GM12878 (cell line): ENCODE measurements around the gene ZNF276. TPM values are rescaled to one million over a fixed set of nuclear protein-coding genes. Genes with fewer than 3 reads are reported as not detected.

Experiments
- ATAC-seq: fragments of 200-7000 bp; cut with Tn5 transposase; 3 replicates; pipeline ENCODE4 v1.9.1; 2020; ENCODE audit warnings: mild to moderate bottlenecking, moderate library complexity
- BruUV-seq: library from RNA; stranded (reverse); fragments of 400-500 nt; replicated peaks from 2 replicates; lab custom pipeline; 2021; lab: Mats Ljungman, UMichigan
- CTCF ChIA-PET: fragments of 300-600 bp; sonication (Branson Sonifier 250); formaldehyde crosslinking; extraction: SDS; loops from one replicate; lab custom pipeline; 2021; ENCODE audit warnings: inconsistent platforms; lab: Yijun Ruan, JAX
- POLR2A ChIA-PET: fragments of 350-600 bp; formaldehyde crosslinking; extraction: SDS; loops from one replicate; lab custom pipeline; 2021; ENCODE audit warnings: inconsistent platforms; lab: Charles Lee
- RAD21 ChIA-PET: fragments of 300-600 bp; sonication (Branson Sonifier 250); formaldehyde crosslinking; loops from one replicate; lab custom pipeline; 2023; ENCODE audit warnings: antibody characterized with exemption; ENCODE audit not compliant: unreplicated experiment; lab: Charles Lee
- SMC1A ChIA-PET: fragments of 300-600 bp; sonication (Branson Sonifier 250); formaldehyde crosslinking; loops from one replicate; lab custom pipeline; 2023; ENCODE audit not compliant: unreplicated experiment, uncharacterized antibody; lab: Charles Lee
- DNase-seq: peaks from one replicate; pipeline ENCODE4 v3.0.0-alpha.2; 2011; ENCODE audit warnings: low read depth, low spot score
- FAIRE-seq: peaks from 3 replicates; lab custom pipeline; 2011; peaks lifted over from hg19 to GRCh38; lab: Jason Lieb, UNC
- H2AFZ ChIP-seq: 2 replicates; pipeline ENCODE4 v1.6.0; 2011; ENCODE audit warnings: low read depth, low read length, control low read depth; ENCODE audit not compliant: control insufficient read depth
- H3K27ac ChIP-seq: 2 replicates; pipeline ENCODE4 v1.5.1; 2011; ENCODE audit warnings: control low read depth; ENCODE audit not compliant: control insufficient read depth, insufficient read depth
- H3K27me3 ChIP-seq, 2 experiments: replicated peaks in 1 of 2; 2 replicates each; pipeline versions ENCODE4 v1.6.0 to v1.6.1; 2011; ENCODE audit warnings: low read length in 1 of 2; ENCODE audit not compliant: control insufficient read depth in 2 of 2, insufficient read depth in 2 of 2
- H3K36me3 ChIP-seq, 2 experiments: 2 replicates each; pipeline ENCODE4 v1.5.1; 2011; ENCODE audit warnings: low read length in 1 of 2; ENCODE audit not compliant: control insufficient read depth in 2 of 2, insufficient read depth in 2 of 2
- H3K4me1 ChIP-seq: 2 replicates; pipeline ENCODE4 v1.6.1; 2011; ENCODE audit warnings: mild to moderate bottlenecking, low read length, moderate library complexity, mixed read lengths; ENCODE audit not compliant: control insufficient read depth, insufficient read depth
- H3K4me2 ChIP-seq: 2 replicates; pipeline ENCODE4 v1.6.0; 2011; ENCODE audit warnings: control low read depth; ENCODE audit not compliant: control insufficient read depth, insufficient read depth
- H3K4me3 ChIP-seq: fragments of 200-600 bp; sonication (generic); 2 replicates; pipeline ENCODE4 v1.5.1; 2016
- H3K79me2 ChIP-seq: 2 replicates; pipeline ENCODE4 v1.6.0; 2011; ENCODE audit warnings: low read length; ENCODE audit not compliant: control insufficient read depth, insufficient read depth
- H3K9ac ChIP-seq: 2 replicates; pipeline ENCODE4 v1.8.0; 2011; ENCODE audit warnings: low read length, control low read depth, mixed read lengths; ENCODE audit not compliant: control insufficient read depth, insufficient read depth
- H3K9me3 ChIP-seq: replicated peaks from 3 replicates; pipeline ENCODE4 v1.5.1; 2011; ENCODE audit warnings: mild to moderate bottlenecking, low read length; ENCODE audit not compliant: control insufficient read depth, insufficient read depth
- H4K20me1 ChIP-seq: 2 replicates; pipeline ENCODE4 v1.6.0; 2011; ENCODE audit not compliant: control insufficient read depth, insufficient read depth
- BHLHE40 ChIP-seq, 2 experiments: fragments of 450-650 bp in 1 of 2; IDR thresholded peaks; 2 replicates each; pipeline ENCODE4 v1.6.1; 2011 to 2017; ENCODE audit warnings: low read depth in 2 of 2, borderline replicate concordance in 1 of 2, improper control_type of control experiment in 1 of 2, low read length in 1 of 2, mild to moderate bottlenecking in 1 of 2
- EZH2 ChIP-seq: IDR thresholded peaks from 2 replicates; pipeline ENCODE4 v1.6.1; 2012; ENCODE audit warnings: low read depth, mild to moderate bottlenecking, control low read depth, inconsistent platforms, low read length, borderline replicate concordance; ENCODE audit not compliant: control insufficient read depth
- GABPA ChIP-seq: IDR thresholded peaks from 2 replicates; pipeline ENCODE4 v1.6.1; 2014; ENCODE audit warnings: antibody characterized with exemption, low read depth, mild to moderate bottlenecking, inconsistent platforms
- HCFC1 ChIP-seq: fragments of 150-350 bp; IDR thresholded peaks from 2 replicates; pipeline ENCODE4 v1.6.1; 2014; ENCODE audit warnings: low read length
- HDGF ChIP-seq: fragments of 450-650 bp; IDR thresholded peaks from 2 replicates; pipeline ENCODE4 v1.6.1; 2016; ENCODE audit warnings: antibody characterized with exemption
- KDM1A ChIP-seq: fragments of 200-600 bp; sonication (generic); IDR thresholded peaks from 2 replicates; pipeline ENCODE4 v1.6.1; 2016; ENCODE audit warnings: borderline replicate concordance
- MTA2 ChIP-seq: fragments of 450-650 bp; IDR thresholded peaks from 2 replicates; pipeline ENCODE4 v1.6.1; 2016; ENCODE audit warnings: low read depth, mild to moderate bottlenecking, moderate library complexity
- MYB ChIP-seq: fragments of 150-350 bp; IDR thresholded peaks from 2 replicates; pipeline ENCODE4 v1.6.1; 2014; ENCODE audit warnings: mild to moderate bottlenecking, low read depth, low read length, borderline replicate concordance
- MYC ChIP-seq: IDR thresholded peaks from 2 replicates; pipeline ENCODE4 v1.6.1; 2011; ENCODE audit warnings: mild to moderate bottlenecking, low read length, moderate library complexity, inconsistent platforms; ENCODE audit not compliant: insufficient read depth, insufficient replicate concordance, insufficient read length, severe bottlenecking
- NR2C1 ChIP-seq: fragments of 450-650 bp; IDR thresholded peaks from 2 replicates; pipeline ENCODE4 v1.6.1; 2017; ENCODE audit warnings: antibody characterized with exemption, mild to moderate bottlenecking, moderate library complexity
- POLR2A ChIP-seq: IDR thresholded peaks from 2 replicates; pipeline ENCODE4 v1.6.1; 2011; ENCODE audit warnings: low read depth, mild to moderate bottlenecking, low read length
- WGBS: methylation state at CpG from one replicate; pipeline ENCODE4 v1.1.6; 2016; ENCODE audit warnings: low lambda C conversion rate; ENCODE audit not compliant: insufficient replicate concordance, insufficient coverage; ENCODE audit errors: missing lambda C conversion rate; 5-methylcytosine and 5-hydroxymethylcytosine counted together
- in situ Hi-C: fragments of 300-500 bp; cut with MboI; formaldehyde crosslinking; loops from 9 replicates; pipeline ENCODE4 v1.14.3; 2018; ENCODE audit warnings: mixed read lengths
- intact Hi-C: fragments of 100-400 bp; cut with micrococcal nuclease; formaldehyde crosslinking; loops from one replicate; pipeline ENCODE4 v1.14.2; 2022; ENCODE audit not compliant: unreplicated experiment
- polyA plus RNA-seq, 11 experiments: library from polyadenylated mRNA; depleted of rRNA in 4 of 11; unstranded in 6 of 11; stranded (reverse) in 5 of 11; fragments of >200 nt; fragmentation: Nextera tagmentation in 4 of 11; fragmentation: Illumina TruSeq in 1 of 11; extraction: Ambion mirVana in 4 of 11; extraction: Trizol in 1 of 11; gene quantifications; 1 replicate in 1 of 11; 2 replicates in 10 of 11; pipeline versions ENCODE4 v1.2.1 to v1.2.3, GENCODE V29; 2011 to 2016; ENCODE audit warnings: inconsistent platforms in 2 of 11, missing spikeins in 2 of 11, low read depth in 1 of 11
- total RNA-seq, 4 experiments: library from RNA; depleted of rRNA in 3 of 4; stranded (reverse); fragments of >200 nt in 3 of 4; fragmentation: Illumina TruSeq in 1 of 4; extraction: Trizol in 1 of 4; gene quantifications; 2 replicates each; pipeline versions ENCODE4 v1.2.1 to v1.2.3, GENCODE V29; 2013 to 2021
- TF ChIP-seq, protein P1 (sequence below): IDR thresholded peaks from 2 replicates; pipeline ENCODE4 v1.6.1; 2011; ENCODE audit warnings: mild to moderate bottlenecking, low read depth, low read length, moderate library complexity; ENCODE audit not compliant: insufficient replicate concordance
- TF ChIP-seq, protein P2 (sequence below): fragments of 450-650 bp; formaldehyde crosslinking; IDR thresholded peaks from 2 replicates; pipeline ENCODE4 v1.5.0; 2022; ENCODE audit warnings: mild to moderate bottlenecking, missing genetic modification characterization
- TF ChIP-seq, protein P3 (sequence below): fragments of 450-650 bp; IDR thresholded peaks from 2 replicates; pipeline ENCODE4 v1.6.1; 2016; ENCODE audit warnings: mild to moderate bottlenecking
- TF ChIP-seq, protein P4 (sequence below): IDR thresholded peaks from 2 replicates; pipeline ENCODE4 v1.6.1; 2011; ENCODE audit warnings: borderline replicate concordance, low read depth, mild to moderate bottlenecking, moderate library complexity, low read length; ENCODE audit not compliant: insufficient read depth, poor library complexity, severe bottlenecking

The ZNF276 gene
- total and polyA plus RNA-seq, 10 of the 15 experiments (the other 5 are each of a cell fraction or from before 2014, with no cell fraction given), result 0.27 to 22.7 (median 8.7) TPM

DNA sequence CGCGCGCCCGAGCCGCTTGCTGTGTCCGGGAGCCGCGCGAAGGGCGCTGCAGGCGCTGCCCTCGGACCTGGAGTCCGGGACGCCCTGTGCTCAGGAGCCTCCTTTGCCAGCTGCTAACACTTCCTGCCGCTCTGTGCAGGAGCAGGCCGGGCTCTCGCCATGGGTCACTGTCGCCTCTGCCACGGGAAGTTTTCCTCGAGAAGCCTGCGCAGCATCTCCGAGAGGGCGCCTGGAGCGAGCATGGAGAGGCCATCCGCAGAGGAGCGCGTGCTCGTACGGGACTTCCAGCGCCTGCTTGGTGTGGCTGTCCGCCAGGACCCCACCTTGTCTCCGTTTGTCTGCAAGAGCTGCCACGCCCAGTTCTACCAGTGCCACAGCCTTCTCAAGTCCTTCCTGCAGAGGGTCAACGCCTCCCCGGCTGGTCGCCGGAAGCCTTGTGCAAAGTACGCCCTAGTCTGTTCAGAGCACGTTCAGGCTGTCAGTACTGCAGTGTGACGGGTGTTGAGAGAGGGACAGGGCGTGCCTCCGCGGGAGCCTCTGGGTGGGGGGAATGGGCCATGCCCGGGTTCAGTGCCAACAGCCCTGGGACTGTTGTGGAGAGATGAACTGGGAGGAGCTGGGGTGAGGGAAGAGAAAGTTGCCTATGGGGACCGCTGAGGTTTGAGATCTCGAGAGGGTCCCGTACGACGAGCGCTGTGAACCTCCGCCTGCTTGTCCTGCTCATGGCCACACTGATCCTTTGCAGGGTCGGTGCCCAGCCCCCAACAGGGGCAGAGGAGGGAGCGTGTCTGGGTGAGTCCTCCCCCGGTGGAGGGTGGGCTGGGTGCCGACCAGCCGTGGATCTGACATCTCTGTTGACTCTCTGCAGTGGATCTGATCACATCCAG, 1.3 kb downstream of the ZNF276 start:
- H4K20me1 ChIP-seq, result no peaks in the 10 kb centered on the region
- ChIA-PET CTCF (no interaction called here), POLR2A (interaction anchor here (0.5 kb wide), 1 partner anchor 19 kb away, joined by 3 read pairs; no protein-coding TSS in a partner anchor), RAD21 (no interaction called here), SMC1A (interaction anchor here (0.5 to 1.1 kb wide), 2 partner anchors 42 to 54 kb away, joined by 3 read pairs; no protein-coding TSS in a partner anchor)
- in situ Hi-C loops (no loop called here), intact Hi-C loops (no loop called here)
- WGBS, result 8% methylated on average over 56 of the region's 56 CpGs
- H3K27ac ChIP-seq, result peak overlapping the region; percentile 55
- TF ChIP-seq, protein P1, sequence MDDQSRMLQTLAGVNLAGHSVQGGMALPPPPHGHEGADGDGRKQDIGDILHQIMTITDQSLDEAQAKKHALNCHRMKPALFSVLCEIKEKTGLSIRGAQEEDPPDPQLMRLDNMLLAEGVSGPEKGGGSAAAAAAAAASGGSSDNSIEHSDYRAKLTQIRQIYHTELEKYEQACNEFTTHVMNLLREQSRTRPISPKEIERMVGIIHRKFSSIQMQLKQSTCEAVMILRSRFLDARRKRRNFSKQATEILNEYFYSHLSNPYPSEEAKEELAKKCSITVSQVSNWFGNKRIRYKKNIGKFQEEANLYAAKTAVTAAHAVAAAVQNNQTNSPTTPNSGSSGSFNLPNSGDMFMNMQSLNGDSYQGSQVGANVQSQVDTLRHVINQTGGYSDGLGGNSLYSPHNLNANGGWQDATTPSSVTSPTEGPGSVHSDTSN, result peak; percentile 37
- peak; percentile 54; the same call in 1 of the 2 replicates for TF ChIP-seq GABPA
- TF ChIP-seq EZH2, result no peak
- TF ChIP-seq, protein P2, sequence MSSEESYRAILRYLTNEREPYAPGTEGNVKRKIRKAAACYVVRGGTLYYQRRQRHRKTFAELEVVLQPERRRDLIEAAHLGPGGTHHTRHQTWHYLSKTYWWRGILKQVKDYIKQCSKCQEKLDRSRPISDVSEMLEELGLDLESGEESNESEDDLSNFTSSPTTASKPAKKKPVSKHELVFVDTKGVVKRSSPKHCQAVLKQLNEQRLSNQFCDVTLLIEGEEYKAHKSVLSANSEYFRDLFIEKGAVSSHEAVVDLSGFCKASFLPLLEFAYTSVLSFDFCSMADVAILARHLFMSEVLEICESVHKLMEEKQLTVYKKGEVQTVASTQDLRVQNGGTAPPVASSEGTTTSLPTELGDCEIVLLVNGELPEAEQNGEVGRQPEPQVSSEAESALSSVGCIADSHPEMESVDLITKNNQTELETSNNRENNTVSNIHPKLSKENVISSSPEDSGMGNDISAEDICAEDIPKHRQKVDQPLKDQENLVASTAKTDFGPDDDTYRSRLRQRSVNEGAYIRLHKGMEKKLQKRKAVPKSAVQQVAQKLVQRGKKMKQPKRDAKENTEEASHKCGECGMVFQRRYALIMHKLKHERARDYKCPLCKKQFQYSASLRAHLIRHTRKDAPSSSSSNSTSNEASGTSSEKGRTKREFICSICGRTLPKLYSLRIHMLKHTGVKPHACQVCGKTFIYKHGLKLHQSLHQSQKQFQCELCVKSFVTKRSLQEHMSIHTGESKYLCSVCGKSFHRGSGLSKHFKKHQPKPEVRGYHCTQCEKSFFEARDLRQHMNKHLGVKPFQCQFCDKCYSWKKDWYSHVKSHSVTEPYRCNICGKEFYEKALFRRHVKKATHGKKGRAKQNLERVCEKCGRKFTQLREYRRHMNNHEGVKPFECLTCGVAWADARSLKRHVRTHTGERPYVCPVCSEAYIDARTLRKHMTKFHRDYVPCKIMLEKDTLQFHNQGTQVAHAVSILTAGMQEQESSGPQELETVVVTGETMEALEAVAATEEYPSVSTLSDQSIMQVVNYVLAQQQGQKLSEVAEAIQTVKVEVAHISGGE (CRISPR knock-in tag), result no peak
- TF ChIP-seq MTA2, result no peak
- TF ChIP-seq HDGF, result 0 out of 2 replicates have a peak, but pooled peaks have one; percentile 24
- peak; percentile 64 for TF ChIP-seq POLR2A
- TF ChIP-seq, protein P3, sequence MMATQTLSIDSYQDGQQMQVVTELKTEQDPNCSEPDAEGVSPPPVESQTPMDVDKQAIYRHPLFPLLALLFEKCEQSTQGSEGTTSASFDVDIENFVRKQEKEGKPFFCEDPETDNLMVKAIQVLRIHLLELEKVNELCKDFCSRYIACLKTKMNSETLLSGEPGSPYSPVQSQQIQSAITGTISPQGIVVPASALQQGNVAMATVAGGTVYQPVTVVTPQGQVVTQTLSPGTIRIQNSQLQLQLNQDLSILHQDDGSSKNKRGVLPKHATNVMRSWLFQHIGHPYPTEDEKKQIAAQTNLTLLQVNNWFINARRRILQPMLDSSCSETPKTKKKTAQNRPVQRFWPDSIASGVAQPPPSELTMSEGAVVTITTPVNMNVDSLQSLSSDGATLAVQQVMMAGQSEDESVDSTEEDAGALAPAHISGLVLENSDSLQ, result peak; percentile 66
- TF ChIP-seq, protein P4, sequence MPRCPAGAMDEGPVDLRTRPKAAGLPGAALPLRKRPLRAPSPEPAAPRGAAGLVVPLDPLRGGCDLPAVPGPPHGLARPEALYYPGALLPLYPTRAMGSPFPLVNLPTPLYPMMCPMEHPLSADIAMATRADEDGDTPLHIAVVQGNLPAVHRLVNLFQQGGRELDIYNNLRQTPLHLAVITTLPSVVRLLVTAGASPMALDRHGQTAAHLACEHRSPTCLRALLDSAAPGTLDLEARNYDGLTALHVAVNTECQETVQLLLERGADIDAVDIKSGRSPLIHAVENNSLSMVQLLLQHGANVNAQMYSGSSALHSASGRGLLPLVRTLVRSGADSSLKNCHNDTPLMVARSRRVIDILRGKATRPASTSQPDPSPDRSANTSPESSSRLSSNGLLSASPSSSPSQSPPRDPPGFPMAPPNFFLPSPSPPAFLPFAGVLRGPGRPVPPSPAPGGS, result peak; percentile 4
- no peak for TF ChIP-seq HCFC1
- TF ChIP-seq BHLHE40 (IDR thresholded peaks at IDR 0.05; ENCODE audit: borderline replicate concordance in 1 of 2, low read depth in 2 of 2, low read length in 1 of 2), result peak in 1 of 2 experiments; percentile 12; a peak in 1 of 4 replicates
- peak; percentile 2 for TF ChIP-seq MYC
- no peak for TF ChIP-seq KDM1A
- peak; percentile 35; the same call in 1 of the 2 replicates for TF ChIP-seq NR2C1
- no peak for TF ChIP-seq MYB
- FAIRE-seq (peak; percentile 89), ATAC-seq (peak; percentile 49), DNase-seq (no peak)
- peak overlapping the region; percentile 97 for H3K4me2 ChIP-seq
- no peaks in the 10 kb centered on the region for H3K9me3 ChIP-seq
- no peaks in the 10 kb centered on the region for H3K27me3 ChIP-seq
- peak overlapping the region; percentile 75 for H3K9ac ChIP-seq
- peak overlapping the region; percentile 93 for H3K4me3 ChIP-seq
- peak overlapping the region; percentile 12 for H2AFZ ChIP-seq
- peaks cover 24% of the 10 kb centered on the region for H3K79me2 ChIP-seq
- peaks cover 7 to 11% of the 10 kb centered on the region in 2 experiments; a peak in 3 of 4 replicates for H3K36me3 ChIP-seq
- TSS peak; percentile 63 for BruUV-seq
- H3K4me1 ChIP-seq, result peaks cover 31% of the 10 kb centered on the region
